ENCODE measurements around the gene MTG2. TPM values are rescaled to one million over a fixed set of nuclear protein-coding genes. Genes with fewer than 3 reads are reported as not detected.

MTG2 gene
- total and polyA plus RNA-seq, 2 of the 8 experiments (the other 6 are each of a cell fraction or from before 2014, with no cell fraction given): 14.4 to 22.8 TPM

DNA sequence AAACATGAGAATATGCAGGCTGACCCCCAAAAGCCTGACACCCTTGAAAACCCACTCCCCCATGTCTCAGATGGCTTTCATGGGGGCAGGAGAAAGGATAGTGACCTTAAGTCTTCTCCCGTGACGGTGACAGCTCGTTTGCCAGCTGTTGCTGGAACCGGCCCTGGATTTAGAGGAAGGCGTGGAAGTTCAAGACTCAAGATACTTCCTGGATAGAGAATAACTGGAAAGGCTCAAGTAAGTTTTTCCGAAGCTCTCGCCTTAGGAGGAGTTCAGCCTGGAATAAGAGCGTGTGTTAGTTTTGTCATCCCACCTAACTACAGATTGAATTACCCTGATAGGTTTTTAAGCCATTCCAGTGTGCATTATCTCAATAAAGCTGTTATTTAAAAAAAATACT is 11.6 kb upstream of the MTG2 start:
- Histone ChIP-seq H2BK15ac (ENCODE audit: low read length) (no peak overlapping the region), H3K18ac (ENCODE audit: extremely low read depth, low read length) (no peak overlapping the region), H4K20me1 (replicated peaks in 1 of 2; ENCODE audit: control insufficient read depth in 1 of 2, insufficient read depth in 2 of 2, low read length in 2 of 2) (peaks cover 4 to 5% of the 10 kb centered on the region in 2 experiments), H2BK12ac (ENCODE audit: low read depth, low read length) (no peak overlapping the region), H3K23ac (ENCODE audit: insufficient read length) (no peak overlapping the region), H3K79me2 (ENCODE audit: control insufficient read depth in 1 of 2, insufficient read depth in 2 of 2, low read length in 2 of 2) (no peaks in the 10 kb centered on the region), H4K8ac (ENCODE audit: extremely low read depth, insufficient read depth, low read length) (no peak overlapping the region), H3K4me3 (ENCODE audit: extremely low read depth in 1 of 4, insufficient read depth in 2 of 4, low read depth in 3 of 4, low read length in 4 of 4) (no peak overlapping the region), H2AFZ (ENCODE audit: low read length) (no peak overlapping the region), H4K5ac (ENCODE audit: insufficient read length, low read depth, low read length) (no peak overlapping the region), H3K27me3 (replicated peaks in 1 of 4; ENCODE audit: control insufficient read depth in 3 of 4, extremely low read depth in 1 of 4, insufficient read depth in 3 of 4, low read length in 3 of 4) (no peaks in the 10 kb centered on the region), H4K91ac (replicated peaks; ENCODE audit: insufficient read length, low read length) (no peak overlapping the region), H2BK5ac (ENCODE audit: low read depth, low read length) (no peak overlapping the region), H2BK20ac (ENCODE audit: low read length) (no peak overlapping the region), H3K23me2 (ENCODE audit: low read depth, low read length) (no peaks in the 10 kb centered on the region), H3K36me3 (ENCODE audit: control insufficient read depth in 2 of 4, insufficient read depth in 4 of 4, low read length in 3 of 4) (peaks cover 2 to 25% (median 14%) of the 10 kb centered on the region in 4 experiments; a peak in 6 of 8 replicates), H3K56ac (replicated peaks; ENCODE audit: insufficient read length, low read depth, low read length) (no peak overlapping the region), H3K14ac (ENCODE audit: insufficient read length) (no peak overlapping the region), H3K27ac (ENCODE audit: low read depth, low read length) (no peak overlapping the region), H2BK120ac (replicated peaks; ENCODE audit: low read depth, low read length) (no peak overlapping the region), H3K79me1 (ENCODE audit: low read depth, low read length) (no peaks in the 10 kb centered on the region), H3K4ac (replicated peaks; ENCODE audit: insufficient read length, low read depth, low read length) (no peak overlapping the region), H3K9me3 (ENCODE audit: insufficient read depth in 2 of 2, low read depth in 1 of 2, low read length in 1 of 2) (no peaks in the 10 kb centered on the region), H2AK5ac (ENCODE audit: low read depth, low read length) (no peak overlapping the region), H3K4me1 (replicated peaks in 1 of 4; ENCODE audit: control insufficient read depth in 3 of 4, insufficient read depth in 4 of 4, low read length in 3 of 4) (no peaks in the 10 kb centered on the region), H3K9ac (replicated peaks in 1 of 4; ENCODE audit: extremely low read depth in 1 of 4, low read depth in 3 of 4, low read length in 3 of 4) (no peak overlapping the region), H3K4me2 (ENCODE audit: insufficient read depth in 1 of 2, low read depth in 2 of 2, low read length in 2 of 2) (no peak overlapping the region)
- no peak for DNase-seq (ENCODE audit: low read depth in 1 of 2, low spot score in 2 of 2)
- POLR2A ChIA-PET (ENCODE audit: partially characterized antibody): interaction anchor here (0.7 to 1.8 kb wide), 3 partner anchors 10 to 51 kb away, joined by 3 to 5 read pairs (median 3); no protein-coding TSS in a partner anchor
- no peak for TF ChIP-seq MAFK (IDR thresholded peaks at IDR 0.05; ENCODE audit: low read depth, low read length)
- TF ChIP-seq PHF8 (conservative IDR thresholded peaks at IDR 0.05; ENCODE audit: low read depth, low read length): no peak
- TF ChIP-seq SRF (IDR thresholded peaks at IDR 0.05; ENCODE audit: low read depth, low read length): no peak
- TF ChIP-seq EP300 (IDR thresholded peaks at IDR 0.05; ENCODE audit: borderline replicate concordance in 1 of 2, low read depth in 2 of 2, low read length in 2 of 2): no peak
- TF ChIP-seq RNF2 (IDR thresholded peaks at IDR 0.05; ENCODE audit: borderline replicate concordance, low read depth, low read length, missing control alignments, poor library complexity, severe bottlenecking): no peak
- no peak for TF ChIP-seq TBP (IDR thresholded peaks at IDR 0.05; ENCODE audit: low read depth, low read length)
- no peak for TF ChIP-seq HDAC6 (IDR thresholded peaks at IDR 0.05; ENCODE audit: low read depth, low read length)
- 92% methylated on average over 8 of the region's 8 CpGs; no CpG with 5 or more reads in 1 of the 2 experiments for WGBS, 2 experiments (ENCODE audit: extremely low coverage in 1 of 2, insufficient coverage in 1 of 2, insufficient read length in 1 of 2, insufficient replicate concordance in 2 of 2, low coverage in 1 of 2, low lambda C conversion rate in 2 of 2, missing lambda C conversion rate in 1 of 2)
- FAIRE-seq: no peak
- CTCF ChIA-PET (ENCODE audit: partially characterized antibody): interaction anchor here (1.6 kb wide), 1 partner anchor 36 kb away, joined by 4 read pairs; no protein-coding TSS in a partner anchor
